Stimulated activated CD8-positive, alpha-beta memory T cell treated with anti-CD3 and anti-CD28 coated beads, Interleukin-15, amount 100 ng/mL, for 24 hours (primary cell): ENCODE measurements around the gene KLF18.
"Not testable (repeated sequence)": the region's sequence is repeated elsewhere in the genome, so short reads cannot be mapped to it uniquely, and the experiment has no call there.

ENCODE experiments used
- DNase-seq: peaks from one replicate; pipeline ENCODE4 v3.0.0-alpha.2; 2020; ENCODE audit warnings: low read depth

Gene KLF18

DNA sequence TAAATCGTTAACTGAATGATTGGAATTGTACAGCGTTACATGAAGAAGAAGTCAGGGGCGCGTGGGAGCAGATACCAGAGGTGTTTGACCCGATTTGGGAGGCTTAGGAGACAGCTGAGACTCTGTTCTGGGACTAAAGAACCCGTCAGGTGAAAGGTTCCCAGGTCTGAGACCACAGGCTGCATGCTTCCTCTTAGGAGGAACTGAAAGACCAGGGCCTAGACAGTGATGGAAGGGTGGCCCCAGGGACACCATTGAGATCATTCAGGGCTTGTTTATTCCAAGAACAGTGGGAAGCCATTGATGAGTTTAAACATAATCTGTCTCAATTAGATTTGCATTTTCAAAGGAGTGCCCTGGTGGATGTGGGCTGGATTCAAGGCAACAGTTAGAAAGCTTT is 21.9 kb downstream of the KLF18 start:
- DNase-seq = no peak

DNA sequence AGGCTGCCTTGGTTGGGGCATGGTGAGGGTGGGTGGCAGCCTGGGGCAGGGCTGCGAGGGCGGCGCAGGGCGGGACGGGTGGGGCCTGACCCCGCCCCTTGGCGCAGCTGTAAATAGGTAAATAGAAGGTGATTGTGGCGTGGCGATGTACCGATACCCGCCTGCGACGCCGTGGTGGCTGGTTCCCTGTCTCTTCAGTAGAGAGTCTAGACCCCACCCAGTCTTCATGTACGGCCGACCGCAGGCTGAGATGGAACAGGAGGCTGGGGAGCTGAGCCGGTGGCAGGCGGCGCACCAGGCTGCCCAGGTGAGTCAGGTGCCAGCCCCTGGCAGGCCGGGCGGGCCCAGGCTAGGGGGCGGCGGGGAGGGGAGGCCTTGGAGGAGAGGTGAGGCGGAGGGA is 22.7 kb downstream of the KLF18 start, which contains the start of gene KLF17:
Gene KLF17 (plus strand): TSS at position 140 of the 400 bp plus-strand sequence. CDS start 87 bp downstream, at position 227.
- no peak for DNase-seq

DNA sequence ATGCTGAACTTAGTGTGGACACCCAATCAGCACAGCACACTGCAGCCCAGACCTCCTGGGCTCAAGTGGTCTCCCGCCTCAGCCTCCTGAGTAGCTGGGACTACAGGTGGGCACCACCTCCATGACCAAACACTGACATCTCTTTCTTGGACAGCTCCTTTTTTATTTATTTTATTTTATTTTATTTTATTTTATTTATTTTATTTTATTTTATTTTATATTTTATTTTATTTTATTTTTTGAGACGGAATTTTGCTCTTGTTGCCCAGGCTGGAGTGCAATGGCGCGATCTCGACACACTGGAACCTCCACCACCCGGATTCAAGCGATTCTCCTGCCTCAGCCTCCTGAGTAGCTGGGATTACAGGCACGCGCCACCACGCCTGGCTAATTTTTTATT is 24.2 kb downstream of the KLF18 start:
- not testable (repeated sequence) for DNase-seq

GRCh38 chr1:44114098-44114497 is 27.3 kb downstream of the KLF18 start:
- DNase-seq = no peak

- DNase-seq = no peak
Measured at GRCh38 chr1:44113095-44113609, 28.3 kb downstream of the KLF18 start.

GRCh38 chr1:44112486-44112885 is 28.9 kb downstream of the KLF18 start:
- no peak for DNase-seq

DNA sequence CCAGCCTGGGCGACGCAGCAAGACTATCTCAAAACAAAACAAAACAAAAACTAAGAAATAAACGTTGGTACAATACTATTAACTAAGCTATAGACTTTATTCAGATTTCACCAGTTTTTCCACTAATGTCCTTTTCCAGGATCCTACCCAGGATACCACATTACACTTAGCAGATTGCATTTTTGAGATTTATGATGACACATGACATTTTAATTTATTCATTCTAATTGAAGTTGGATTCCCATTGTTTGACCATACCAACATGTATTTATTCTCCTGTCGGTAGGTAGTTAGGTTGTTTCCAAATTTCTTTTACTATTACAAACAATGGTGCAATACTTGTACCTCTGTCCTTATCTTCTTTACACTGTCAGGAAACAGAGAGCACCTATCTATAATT is 29.6 kb downstream of the KLF18 start:
- no peak for DNase-seq

GRCh38 chr1:44110916-44111315 is 30.5 kb downstream of the KLF18 start:
- no peak for DNase-seq

DNA sequence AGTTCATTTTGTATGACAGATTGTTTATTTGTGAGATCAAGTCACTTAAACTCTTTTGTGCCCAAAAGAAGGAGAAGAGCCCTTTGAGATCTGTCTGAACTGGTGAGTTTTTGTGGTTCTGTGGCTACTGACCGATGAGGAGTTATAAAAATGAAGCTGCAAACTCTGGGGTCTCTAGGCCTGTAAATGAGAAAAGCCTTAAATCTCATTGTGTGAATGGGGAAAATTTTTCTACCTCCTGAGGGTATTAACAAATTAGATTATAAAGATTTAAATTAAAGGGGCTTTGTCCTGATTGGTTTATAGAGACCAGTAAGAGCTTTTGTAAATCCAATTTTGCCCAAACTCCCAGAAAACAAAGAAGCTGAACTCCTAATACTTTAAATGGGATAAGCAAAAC is 32.5 kb downstream of the KLF18 start:
- no peak for DNase-seq

DNA sequence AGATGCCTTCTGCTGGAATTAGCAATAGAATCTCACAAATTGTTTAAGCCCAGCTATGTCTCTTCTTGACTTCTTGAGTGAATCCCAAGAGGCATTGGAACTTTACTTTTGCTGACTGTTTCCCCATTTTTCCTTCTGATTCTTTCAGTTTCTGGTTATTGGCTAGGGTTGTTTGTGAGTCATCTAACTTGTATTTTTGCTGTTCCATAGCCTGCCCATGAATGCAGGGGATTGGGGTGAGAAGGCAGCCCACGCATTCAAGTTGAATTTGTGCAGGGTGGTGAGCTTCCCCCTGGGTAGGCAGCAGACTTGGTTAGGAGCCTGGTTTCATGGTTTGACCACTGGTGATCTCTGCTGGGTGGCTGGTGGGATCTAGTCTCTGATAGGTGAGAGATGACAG is 33.2 kb downstream of the KLF18 start:
- DNase-seq = no peak

DNA sequence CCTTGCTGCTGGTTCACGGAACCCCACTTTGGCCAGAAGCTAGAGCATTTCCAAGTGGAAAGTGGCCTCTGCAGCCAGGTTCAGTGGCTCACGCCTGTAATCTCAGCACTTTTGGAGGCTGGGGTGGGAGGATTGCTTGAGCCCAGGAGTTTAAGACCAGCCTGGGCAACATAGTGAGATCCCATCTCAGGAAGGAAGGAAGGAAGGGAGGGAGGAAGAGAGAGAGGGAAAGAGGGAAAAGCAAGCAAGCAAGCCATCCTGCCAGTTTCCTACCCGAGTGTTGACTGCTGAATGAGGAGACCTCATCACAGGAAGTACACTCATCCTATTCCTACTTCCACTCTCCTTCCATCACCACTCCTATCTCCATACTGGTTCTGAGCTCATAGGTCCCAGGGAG is 35.6 kb downstream of the KLF18 start:
- DNase-seq = no peak

- DNase-seq = no peak
Measured at GRCh38 chr1:44103270-44104131, 37.9 kb downstream of the KLF18 start.

GRCh38 chr1:44101328-44101727 is 40.1 kb downstream of the KLF18 start:
- no peak for DNase-seq

DNA sequence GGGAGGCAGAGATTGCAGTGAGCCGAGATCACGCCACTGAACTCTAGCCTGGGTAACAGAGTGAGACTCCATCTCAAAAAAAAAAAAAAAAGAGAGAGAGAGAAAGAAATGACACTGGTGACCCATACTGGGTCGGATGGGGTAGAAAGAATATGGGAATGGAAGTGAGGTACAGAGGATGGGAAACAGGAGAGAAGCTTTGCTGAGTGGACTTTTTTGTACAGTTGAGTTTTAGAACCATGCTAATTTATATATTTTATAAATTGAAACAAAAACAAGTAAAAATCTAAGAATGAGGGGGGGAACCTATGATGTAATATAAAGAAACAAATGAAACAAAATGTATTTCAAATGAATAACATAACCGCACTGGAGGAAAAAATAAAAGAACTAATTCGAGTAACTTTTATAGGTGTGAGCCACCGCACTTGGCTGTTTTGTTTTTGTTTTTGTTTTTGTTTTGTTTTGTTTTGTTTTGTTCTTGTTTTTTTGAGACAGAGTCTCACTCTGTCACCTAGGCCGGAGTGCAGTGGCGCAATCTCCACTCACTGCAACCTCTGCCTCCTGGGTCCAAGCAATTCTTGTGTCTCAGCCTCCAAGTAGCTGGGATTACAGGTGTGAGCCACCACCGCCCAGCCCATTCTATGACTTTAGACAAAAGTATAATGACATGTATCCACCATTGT is 41.1 kb downstream of the KLF18 start:
- DNase-seq = no peak

DNA sequence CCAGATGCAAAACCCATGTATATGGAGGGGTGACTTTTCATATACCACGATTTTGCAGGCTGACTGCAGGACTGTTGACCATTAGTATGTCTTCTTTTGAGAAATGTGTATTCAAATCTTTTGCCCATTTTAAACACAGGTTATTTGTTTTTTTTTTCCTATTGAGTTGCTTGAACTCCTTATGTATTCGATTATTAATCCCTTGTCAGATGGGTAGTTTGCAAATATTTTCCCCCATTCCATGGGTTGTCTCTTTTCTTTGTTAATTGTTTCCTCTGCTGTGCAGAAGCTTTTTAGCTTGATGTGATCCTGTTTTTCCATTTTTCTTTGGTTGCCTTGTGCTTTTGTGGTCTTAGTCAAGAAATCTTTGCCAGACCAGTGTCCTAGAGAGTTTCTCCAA is 47.4 kb downstream of the KLF18 start:
- DNase-seq = no peak

GRCh38 chr1:44090429-44091252 is 50.8 kb downstream of the KLF18 start:
- no peak for DNase-seq

DNA sequence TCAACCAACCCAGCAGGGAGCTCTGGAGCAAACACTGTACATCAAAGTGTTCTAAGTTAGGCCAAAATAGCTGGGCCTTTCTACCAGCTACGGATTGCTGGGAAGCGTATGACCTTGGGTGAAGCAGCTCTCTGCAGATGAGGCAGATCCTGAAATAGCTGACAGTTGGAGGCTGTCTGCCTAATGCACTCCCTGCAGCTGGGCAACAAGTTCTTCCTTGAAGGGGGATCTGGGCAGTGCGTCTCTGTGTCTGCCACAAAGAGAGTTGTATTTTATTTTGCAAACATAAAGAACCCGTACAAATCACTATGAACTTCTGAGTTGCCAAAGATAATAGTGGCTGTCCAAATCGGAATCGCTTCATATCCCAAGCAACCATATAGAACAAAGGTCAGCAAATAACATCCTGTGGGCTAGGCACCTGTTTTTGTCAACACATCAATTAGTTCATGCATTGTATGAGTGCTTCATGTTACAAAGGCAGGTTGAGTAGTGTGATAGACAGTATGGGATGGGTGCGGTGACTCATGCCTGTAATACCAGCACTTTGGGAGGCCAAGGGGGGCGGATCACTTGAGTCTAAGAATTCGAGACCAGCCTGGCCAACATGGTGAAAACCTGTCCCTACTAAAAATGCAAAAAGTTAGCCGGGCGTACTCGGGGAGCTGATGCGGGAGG is 51.9 kb downstream of the KLF18 start:
- no peak for DNase-seq
